HFF-Myc (cell line): Measurements from ENCODE around the gene SMIM14.
A peak's percentile ranks its signal among the peaks of the same experiment; 100 is the strongest.

Experiments used
- DNase-seq: peaks from one replicate; pipeline ENCODE4 v3.0.0-alpha.2; 2011; ENCODE audit warnings: low read depth; ENCODE audit errors: extremely low read depth
- H3K4me3 ChIP-seq: replicated peaks from 2 replicates; pipeline ENCODE4 v1.5.1; 2011; ENCODE audit warnings: low read depth, mild to moderate bottlenecking, control low read depth, low read length
- TF ChIP-seq, protein P1 (sequence below): IDR thresholded peaks from 2 replicates; pipeline ENCODE4 v1.5.1; 2012; ENCODE audit warnings: mild to moderate bottlenecking, low read depth, low read length, control low read depth; ENCODE audit errors: missing control alignments

SMIM14 gene

DNA sequence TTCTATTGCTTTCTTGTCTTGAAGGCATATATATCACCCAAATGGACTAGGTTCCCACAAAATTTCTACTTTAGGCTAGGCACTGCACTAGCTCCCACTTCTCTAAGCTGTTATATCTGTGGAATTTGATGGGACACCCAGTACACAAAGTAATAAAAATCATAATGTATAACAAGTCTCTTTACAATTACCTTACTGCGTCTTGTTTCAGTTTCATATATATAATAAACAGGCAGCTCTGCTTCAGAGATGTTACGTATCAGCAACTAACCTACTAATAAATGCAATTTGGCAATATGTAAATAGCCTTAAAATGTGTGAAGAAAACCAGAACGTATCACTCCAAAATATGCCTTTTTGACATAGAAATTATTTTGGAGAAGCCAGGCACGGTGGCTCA is 69.5 kb downstream of the SMIM14 start:
- TF ChIP-seq, protein P1, sequence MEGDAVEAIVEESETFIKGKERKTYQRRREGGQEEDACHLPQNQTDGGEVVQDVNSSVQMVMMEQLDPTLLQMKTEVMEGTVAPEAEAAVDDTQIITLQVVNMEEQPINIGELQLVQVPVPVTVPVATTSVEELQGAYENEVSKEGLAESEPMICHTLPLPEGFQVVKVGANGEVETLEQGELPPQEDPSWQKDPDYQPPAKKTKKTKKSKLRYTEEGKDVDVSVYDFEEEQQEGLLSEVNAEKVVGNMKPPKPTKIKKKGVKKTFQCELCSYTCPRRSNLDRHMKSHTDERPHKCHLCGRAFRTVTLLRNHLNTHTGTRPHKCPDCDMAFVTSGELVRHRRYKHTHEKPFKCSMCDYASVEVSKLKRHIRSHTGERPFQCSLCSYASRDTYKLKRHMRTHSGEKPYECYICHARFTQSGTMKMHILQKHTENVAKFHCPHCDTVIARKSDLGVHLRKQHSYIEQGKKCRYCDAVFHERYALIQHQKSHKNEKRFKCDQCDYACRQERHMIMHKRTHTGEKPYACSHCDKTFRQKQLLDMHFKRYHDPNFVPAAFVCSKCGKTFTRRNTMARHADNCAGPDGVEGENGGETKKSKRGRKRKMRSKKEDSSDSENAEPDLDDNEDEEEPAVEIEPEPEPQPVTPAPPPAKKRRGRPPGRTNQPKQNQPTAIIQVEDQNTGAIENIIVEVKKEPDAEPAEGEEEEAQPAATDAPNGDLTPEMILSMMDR = no peak
- DNase-seq = no peak
- H3K4me3 ChIP-seq = no peak overlapping the region

- TF ChIP-seq, protein P1 = no peak
- H3K4me3 ChIP-seq = no peak overlapping the region
- no peak for DNase-seq
These were observed 69.9 kb downstream of the SMIM14 start for GRCh38 chr4:39568805-39569204.

- peak; percentile 33 for DNase-seq
- H3K4me3 ChIP-seq = no peak overlapping the region
- TF ChIP-seq, protein P1 = no peak
These were observed 72.6 kb downstream of the SMIM14 start for GRCh38 chr4:39565878-39566600.

GRCh38 chr4:39563346-39563847 is 75.3 kb downstream of the SMIM14 start:
- no peak for DNase-seq
- TF ChIP-seq, protein P1 = no peak
- no peak overlapping the region for H3K4me3 ChIP-seq

DNA sequence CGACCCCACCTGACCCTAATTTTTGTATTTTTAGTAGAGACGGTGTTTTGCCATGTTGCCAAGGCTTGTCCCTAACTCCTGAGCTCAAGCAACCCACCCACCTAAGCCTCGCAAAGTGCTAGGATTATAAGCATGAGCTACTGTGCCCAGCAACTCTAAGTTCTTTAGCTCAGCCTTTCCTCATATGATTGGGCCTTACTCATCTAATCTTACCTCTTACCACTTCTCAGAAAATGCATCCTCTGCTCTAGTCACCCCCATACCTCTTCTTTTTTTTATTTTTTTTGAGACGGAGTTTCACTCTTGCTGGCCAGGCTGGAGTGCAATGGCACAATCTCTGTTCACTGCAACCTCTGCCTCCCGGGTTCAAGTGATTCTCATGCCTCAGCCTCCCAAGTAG is 75.9 kb downstream of the SMIM14 start:
- TF ChIP-seq, protein P1 = no peak
- H3K4me3 ChIP-seq = no peak overlapping the region

GRCh38 chr4:39559626-39560025 is 79.0 kb downstream of the SMIM14 start:
- no peak for DNase-seq
- no peak overlapping the region for H3K4me3 ChIP-seq
- TF ChIP-seq, protein P1 = no peak

More for the DNA sequence above, 75.9 kb downstream of the SMIM14 start:
- DNase-seq = no peak
